Measurements from ENCODE around the gene SRP68.

Gene SRP68

GRCh38 chr17:76103274-76104139, 31.2 kb upstream of the SRP68 start, which contains the start of gene EXOC7:
EXOC7 (minus strand) TSS chr17:76103787; CDS start chr17:76103692, 95 bp downstream.
- no peaks in the 10 kb centered on the region for H3K27me3 ChIP-seq (ENCODE audit: insufficient read depth, low read length)
- H3K27ac ChIP-seq (ENCODE audit: low read length), result peak within 1 kb of the TSS; percentile 98
- peaks cover 31% of the 10 kb centered on the region for H3K36me3 ChIP-seq (ENCODE audit: insufficient read depth, low read depth, low read length)
- peak within 1 kb of the TSS; percentile 86 for H3K9ac ChIP-seq (ENCODE audit: low read depth, low read length)
- no peaks in the 10 kb centered on the region for H3K9me3 ChIP-seq (ENCODE audit: insufficient read depth, low read depth, low read length)
- H3K4me3 ChIP-seq (ENCODE audit: low read length), result peak within 1 kb of the TSS; percentile 93
- H3K4me1 ChIP-seq (ENCODE audit: insufficient read depth, low read length), result peaks cover 14% of the 10 kb centered on the region

GRCh38 chr17:76102944-76103273, 30.6 kb upstream of the SRP68 start:
- Histone ChIP-seq H3K4me3 (ENCODE audit: low read length) (peak overlapping the region; percentile 93), H3K9me3 (ENCODE audit: insufficient read depth, low read depth, low read length) (no peaks in the 10 kb centered on the region), H3K9ac (ENCODE audit: low read depth, low read length) (peak overlapping the region; percentile 86), H3K27me3 (ENCODE audit: insufficient read depth, low read length) (no peaks in the 10 kb centered on the region), H3K4me1 (ENCODE audit: insufficient read depth, low read length) (peaks cover 14% of the 10 kb centered on the region), H3K27ac (ENCODE audit: low read length) (peak overlapping the region; percentile 98), H3K36me3 (ENCODE audit: insufficient read depth, low read depth, low read length) (peaks cover 31% of the 10 kb centered on the region)

GRCh38 chr17:76097716-76098295, 25.5 kb upstream of the SRP68 start:
- Histone ChIP-seq H3K36me3 (ENCODE audit: insufficient read depth, low read depth, low read length) (peaks cover 80% of the 10 kb centered on the region), H3K4me1 (ENCODE audit: insufficient read depth, low read length) (peaks cover 2% of the 10 kb centered on the region; the same call in 1 of the 2 replicates), H3K27me3 (ENCODE audit: insufficient read depth, low read length) (no peaks in the 10 kb centered on the region), H3K4me3 (ENCODE audit: low read length) (no peak overlapping the region), H3K27ac (ENCODE audit: low read length) (no peak overlapping the region), H3K9ac (ENCODE audit: low read depth, low read length) (no peak overlapping the region), H3K9me3 (ENCODE audit: insufficient read depth, low read depth, low read length) (no peaks in the 10 kb centered on the region)

GRCh38 chr17:76095943-76096342, 23.6 kb upstream of the SRP68 start:
- Histone ChIP-seq H3K4me1 (ENCODE audit: insufficient read depth, low read length) (no peaks in the 10 kb centered on the region), H3K27me3 (ENCODE audit: insufficient read depth, low read length) (no peaks in the 10 kb centered on the region), H3K36me3 (ENCODE audit: insufficient read depth, low read depth, low read length) (peaks cover 82% of the 10 kb centered on the region), H3K4me3 (ENCODE audit: low read length) (no peak overlapping the region), H3K9me3 (ENCODE audit: insufficient read depth, low read depth, low read length) (no peaks in the 10 kb centered on the region), H3K27ac (ENCODE audit: low read length) (no peak overlapping the region), H3K9ac (ENCODE audit: low read depth, low read length) (no peak overlapping the region)

- H3K9ac ChIP-seq (ENCODE audit: low read depth, low read length), result no peak overlapping the region
- H3K27me3 ChIP-seq (ENCODE audit: insufficient read depth, low read length), result no peaks in the 10 kb centered on the region
- no peak overlapping the region for H3K27ac ChIP-seq (ENCODE audit: low read length)
- H3K36me3 ChIP-seq (ENCODE audit: insufficient read depth, low read depth, low read length), result peaks cover 85% of the 10 kb centered on the region
- H3K4me3 ChIP-seq (ENCODE audit: low read length), result no peak overlapping the region
- H3K4me1 ChIP-seq (ENCODE audit: insufficient read depth, low read length), result no peaks in the 10 kb centered on the region
- no peaks in the 10 kb centered on the region for H3K9me3 ChIP-seq (ENCODE audit: insufficient read depth, low read depth, low read length)
These were observed 21.7 kb upstream of the SRP68 start for GRCh38 chr17:76094046-76094445.

GRCh38 chr17:76092526-76093413, 20.5 kb upstream of the SRP68 start:
- no peaks in the 10 kb centered on the region for H3K4me1 ChIP-seq (ENCODE audit: insufficient read depth, low read length)

GRCh38 chr17:76091526-76092286, 19.4 kb upstream of the SRP68 start:
- no peaks in the 10 kb centered on the region for H3K4me1 ChIP-seq (ENCODE audit: insufficient read depth, low read length)

More at GRCh38 chr17:76092526-76093413, 20.5 kb upstream of the SRP68 start:
- Histone ChIP-seq H3K27me3 (ENCODE audit: insufficient read depth, low read length) (no peaks in the 10 kb centered on the region), H3K4me3 (ENCODE audit: low read length) (no peak overlapping the region), H3K9ac (ENCODE audit: low read depth, low read length) (no peak overlapping the region), H3K9me3 (ENCODE audit: insufficient read depth, low read depth, low read length) (no peaks in the 10 kb centered on the region), H3K27ac (ENCODE audit: low read length) (no peak overlapping the region), H3K36me3 (ENCODE audit: insufficient read depth, low read depth, low read length) (peaks cover 92% of the 10 kb centered on the region)

GRCh38 chr17:76090517-76091129, 18.3 kb upstream of the SRP68 start:
- no peaks in the 10 kb centered on the region for H3K9me3 ChIP-seq (ENCODE audit: insufficient read depth, low read depth, low read length)
- no peak overlapping the region for H3K9ac ChIP-seq (ENCODE audit: low read depth, low read length)
- no peak overlapping the region for H3K4me3 ChIP-seq (ENCODE audit: low read length)
- peaks cover 90% of the 10 kb centered on the region for H3K36me3 ChIP-seq (ENCODE audit: insufficient read depth, low read depth, low read length)
- H3K27me3 ChIP-seq (ENCODE audit: insufficient read depth, low read length), result no peaks in the 10 kb centered on the region
- no peaks in the 10 kb centered on the region for H3K4me1 ChIP-seq (ENCODE audit: insufficient read depth, low read length)
- H3K27ac ChIP-seq (ENCODE audit: low read length), result no peak overlapping the region

More at GRCh38 chr17:76091526-76092286, 19.4 kb upstream of the SRP68 start:
- Histone ChIP-seq H3K4me3 (ENCODE audit: low read length) (no peak overlapping the region), H3K36me3 (ENCODE audit: insufficient read depth, low read depth, low read length) (peaks cover 92% of the 10 kb centered on the region), H3K9ac (ENCODE audit: low read depth, low read length) (no peak overlapping the region), H3K9me3 (ENCODE audit: insufficient read depth, low read depth, low read length) (no peaks in the 10 kb centered on the region), H3K27ac (ENCODE audit: low read length) (no peak overlapping the region), H3K27me3 (ENCODE audit: insufficient read depth, low read length) (no peaks in the 10 kb centered on the region)

- peaks cover 91% of the 10 kb centered on the region for H3K36me3 ChIP-seq (ENCODE audit: insufficient read depth, low read depth, low read length)
These were observed 17.6 kb upstream of the SRP68 start for GRCh38 chr17:76089680-76090516.

GRCh38 chr17:76088868-76089576, 16.7 kb upstream of the SRP68 start:
- Histone ChIP-seq H3K27me3 (ENCODE audit: insufficient read depth, low read length) (no peaks in the 10 kb centered on the region), H3K27ac (ENCODE audit: low read length) (no peak overlapping the region), H3K4me3 (ENCODE audit: low read length) (no peak overlapping the region), H3K4me1 (ENCODE audit: insufficient read depth, low read length) (no peaks in the 10 kb centered on the region), H3K36me3 (ENCODE audit: insufficient read depth, low read depth, low read length) (peaks cover 91% of the 10 kb centered on the region), H3K9ac (ENCODE audit: low read depth, low read length) (no peak overlapping the region), H3K9me3 (ENCODE audit: insufficient read depth, low read depth, low read length) (no peaks in the 10 kb centered on the region)

More at GRCh38 chr17:76089680-76090516, 17.6 kb upstream of the SRP68 start:
- no peaks in the 10 kb centered on the region for H3K27me3 ChIP-seq (ENCODE audit: insufficient read depth, low read length)
- H3K9ac ChIP-seq (ENCODE audit: low read depth, low read length), result no peak overlapping the region
- no peak overlapping the region for H3K27ac ChIP-seq (ENCODE audit: low read length)
- no peaks in the 10 kb centered on the region for H3K9me3 ChIP-seq (ENCODE audit: insufficient read depth, low read depth, low read length)
- H3K4me3 ChIP-seq (ENCODE audit: low read length), result no peak overlapping the region
- no peaks in the 10 kb centered on the region for H3K4me1 ChIP-seq (ENCODE audit: insufficient read depth, low read length)
